GM13976 (cell line): Measurements from ENCODE around the gene LYPD8.

Source experiments
- DNase-seq: peaks from one replicate; pipeline ENCODE4 v3.0.0; 2012; ENCODE audit warnings: low spot score
- CTCF ChIP-seq: IDR thresholded peaks from 2 replicates; pipeline ENCODE4 v1.5.1; 2012; ENCODE audit warnings: borderline replicate concordance, mild to moderate bottlenecking; ENCODE audit not compliant: insufficient read depth; ENCODE audit errors: extremely low read depth, missing control alignments, control extremely low read depth
- in situ Hi-C: fragments of 300-500 bp; cut with MboI; formaldehyde crosslinking; loops from one replicate; pipeline ENCODE4 v1.12.0; 2022; ENCODE audit warnings: low sequenced_read_pairs, mixed read lengths, inconsistent platforms; ENCODE audit not compliant: unreplicated experiment

Gene LYPD8

GRCh38 chr1:248696774-248697173 is 58.8 kb downstream of the LYPD8 start:
- in situ Hi-C loops, result no loop called here

GRCh38 chr1:248696261-248696660 is 59.3 kb downstream of the LYPD8 start:
- TF ChIP-seq CTCF, result peak; percentile 17
- in situ Hi-C loops, result no loop called here
- DNase-seq, result no peak

More at GRCh38 chr1:248696774-248697173, 58.8 kb downstream of the LYPD8 start:
- DNase-seq, result no peak
- TF ChIP-seq CTCF, result no peak

- in situ Hi-C loops, result no loop called here
- DNase-seq, result no peak
- no peak for TF ChIP-seq CTCF
Observed at GRCh38 chr1:248695451-248696132, 60.0 kb downstream of the LYPD8 start.

GRCh38 chr1:248691567-248692155 is 63.9 kb downstream of the LYPD8 start:
- no peak for DNase-seq
- in situ Hi-C loops, result no loop called here
- TF ChIP-seq CTCF, result no peak
